Gastroesophageal sphincter (tissue), 3 donors: ENCODE data around the gene STX8.

Experiments used
- CTCF ChIP-seq, 4 experiments: fragments of 200-600 bp in 2 of 4; fragments of 450-650 bp in 2 of 4; sonication (generic) in 1 of 4; IDR thresholded peaks; one replicate each; pipeline ENCODE4 v1.5.1; 2017 to 2019; ENCODE audit warnings: antibody characterized with exemption in 4 of 4, mild to moderate bottlenecking in 2 of 4, moderate library complexity in 2 of 4
- EP300 ChIP-seq: sonication (generic); formaldehyde crosslinking; IDR thresholded peaks from one replicate; pipeline ENCODE4 v1.6.1; 2017; ENCODE audit warnings: antibody characterized with exemption, mild to moderate bottlenecking
- POLR2A ChIP-seq, 2 donors: fragments of 450-650 bp; IDR thresholded peaks; one replicate each; pipeline ENCODE4 v1.6.1; 2017; ENCODE audit warnings: antibody characterized with exemption in 2 of 2, mild to moderate bottlenecking in 2 of 2, moderate library complexity in 1 of 2
- POLR2AphosphoS5 ChIP-seq: sonication (generic); formaldehyde crosslinking; IDR thresholded peaks from one replicate; pipeline ENCODE4 v1.6.1; 2017; ENCODE audit warnings: antibody characterized with exemption

- no peak for TF ChIP-seq POLR2A (IDR thresholded peaks at IDR 0.05)
- no peak for TF ChIP-seq CTCF (IDR thresholded peaks at IDR 0.05)
- no peak for TF ChIP-seq EP300
- TF ChIP-seq POLR2AphosphoS5, result no peak
Observed at GRCh38 chr17:9309216-9309615, 266.4 kb downstream of the STX8 start.
